Adrenal gland (tissue), 12 donors: ENCODE results near the gene GLB1L. TPM values are rescaled to one million over a fixed set of nuclear protein-coding genes. Genes with fewer than 3 reads are reported as not detected.

Source experiments
- DNase-seq, 7 donors: peaks; one replicate each; pipeline ENCODE4 v3.0.0-alpha.2; 2019 to 2020
- H3K27ac ChIP-seq, 5 donors: fragments of 200-600 bp; sonication (generic) in 4 of 5; 1 replicate in 3 of 5; 2 replicates in 2 of 5; pipeline versions ENCODE4 v1.5.1 to v1.8.0; 2016 to 2020; ENCODE audit warnings: mild to moderate bottlenecking in 1 of 5
- H3K27me3 ChIP-seq: fragments of 200-600 bp; 2 replicates; pipeline ENCODE4 v1.8.0; 2021
- H3K36me3 ChIP-seq, 2 donors: fragments of 200-600 bp; replicated peaks in 1 of 2; 1 replicate in 1 of 2; 2 replicates in 1 of 2; pipeline versions ENCODE4 v1.5.1 to v1.8.0; 2018 to 2022
- H3K4me1 ChIP-seq, 2 donors: fragments of 200-600 bp; replicated peaks in 1 of 2; 1 replicate in 1 of 2; 2 replicates in 1 of 2; pipeline versions ENCODE4 v1.5.1 to v1.8.0; 2018 to 2021
- H3K4me3 ChIP-seq, 4 donors: fragments of 200-600 bp; sonication (generic) in 3 of 4; one replicate each; pipeline ENCODE4 v1.5.1; 2016 to 2018
- H3K9me3 ChIP-seq, 3 donors: fragments of 200-600 bp; sonication (generic) in 1 of 3; replicated peaks in 1 of 3; 1 replicate in 2 of 3; 2 replicates in 1 of 3; pipeline versions ENCODE4 v1.5.1 to v1.8.0; 2016 to 2021
- POLR2A ChIP-seq, 2 donors: fragments of 450-650 bp; IDR thresholded peaks; one replicate each; pipeline ENCODE4 v1.6.1; 2017; ENCODE audit warnings: antibody characterized with exemption in 2 of 2, mild to moderate bottlenecking in 2 of 2, moderate library complexity in 1 of 2
- WGBS, 4 donors: extraction: QIAGEN DNeasy Blood & Tissue Kit in 2 of 4; methylation state at CpG; one replicate each; pipeline versions ENCODE4 v1.1.5 to v1.1.7; 2013 to 2017; 5-methylcytosine and 5-hydroxymethylcytosine counted together
- intact Hi-C, 2 donors: fragments of 100-400 bp; cut with DNase I; formaldehyde crosslinking; loops; one replicate each; pipeline versions ENCODE4 v1.14.1 to v1.15.0; 2022 to 2023
- polyA plus RNA-seq, 3 donors: library from polyadenylated mRNA; stranded (reverse); fragments of 200-250 nt in 2 of 3; fragments of 350-450 nt in 1 of 3; fragmentation: Illumina TruSeq in 1 of 3; extraction: RNeasy Lipid Tissue Mini Kit (QIAGEN cat#74804) in 1 of 3; gene quantifications; one replicate each; pipeline ENCODE4 v1.2.3, GENCODE V29; 2013 to 2014
- total RNA-seq, 9 donors: library from RNA; depleted of rRNA in 4 of 9; stranded (reverse); fragments of >200 nt in 4 of 9; fragments of 120-200 nt in 1 of 9; fragmentation: NEBNext Ultra II Directional in 1 of 9; extraction: Animal tissue kit (Norgen Biotek cat#: 25700) in 1 of 9; gene quantifications; one replicate each; pipeline versions ENCODE4 v1.1.0 to v1.2.4, GENCODE V29; 2013 to 2023
- TF ChIP-seq, protein P1 (sequence below), 6 experiments: fragments of 450-650 bp in 4 of 6; fragments of 200-600 bp in 2 of 6; sonication (generic) in 1 of 6; IDR thresholded peaks; 1 replicate in 5 of 6; 2 replicates in 1 of 6; pipeline versions ENCODE4 v1.5.1 to v1.8.0; 2016 to 2021; ENCODE audit warnings: antibody characterized with exemption in 6 of 6, mild to moderate bottlenecking in 2 of 6, moderate library complexity in 1 of 6
- donor health status: healthy with polysubstance abuse.
- donor health status: Bipolar disorder and iron deficiency.
- donor health status: DM: yes; HTN: yes; CAD: no.
- donor health status: DM: no; HTN: no; CAD: no.
- donor health status: DM: no; HTN: no; CAD: no.
- donor health status: DM: yes; HTN: yes; CAD: no.

Gene GLB1L
- total and polyA plus RNA-seq, 12 donors, result 6.3 to 25.0 (median 14.5) TPM

DNA sequence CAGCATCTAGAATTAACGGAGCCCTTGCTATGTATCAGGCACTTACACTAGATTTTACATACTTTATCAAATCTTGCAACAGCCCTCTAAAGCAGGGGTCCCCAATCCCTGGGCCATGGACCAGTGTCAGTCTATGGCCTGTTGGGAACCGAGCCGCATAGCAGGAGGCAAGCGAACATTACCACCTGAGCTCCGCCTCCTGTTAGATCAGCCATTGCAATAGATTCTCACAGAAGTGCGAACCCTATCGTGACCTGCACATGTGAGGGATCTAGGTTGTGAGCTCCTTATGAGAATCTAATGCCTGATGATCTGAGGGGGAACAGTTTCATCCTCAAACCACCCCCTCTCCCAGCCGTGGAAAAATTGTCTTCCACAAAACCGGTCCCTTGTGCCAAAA, 47.4 kb upstream of the GLB1L start:
- no peaks in the 10 kb centered on the region for H3K27me3 ChIP-seq
- TF ChIP-seq POLR2A (IDR thresholded peaks at IDR 0.05), result no peak
- TF ChIP-seq, protein P1, sequence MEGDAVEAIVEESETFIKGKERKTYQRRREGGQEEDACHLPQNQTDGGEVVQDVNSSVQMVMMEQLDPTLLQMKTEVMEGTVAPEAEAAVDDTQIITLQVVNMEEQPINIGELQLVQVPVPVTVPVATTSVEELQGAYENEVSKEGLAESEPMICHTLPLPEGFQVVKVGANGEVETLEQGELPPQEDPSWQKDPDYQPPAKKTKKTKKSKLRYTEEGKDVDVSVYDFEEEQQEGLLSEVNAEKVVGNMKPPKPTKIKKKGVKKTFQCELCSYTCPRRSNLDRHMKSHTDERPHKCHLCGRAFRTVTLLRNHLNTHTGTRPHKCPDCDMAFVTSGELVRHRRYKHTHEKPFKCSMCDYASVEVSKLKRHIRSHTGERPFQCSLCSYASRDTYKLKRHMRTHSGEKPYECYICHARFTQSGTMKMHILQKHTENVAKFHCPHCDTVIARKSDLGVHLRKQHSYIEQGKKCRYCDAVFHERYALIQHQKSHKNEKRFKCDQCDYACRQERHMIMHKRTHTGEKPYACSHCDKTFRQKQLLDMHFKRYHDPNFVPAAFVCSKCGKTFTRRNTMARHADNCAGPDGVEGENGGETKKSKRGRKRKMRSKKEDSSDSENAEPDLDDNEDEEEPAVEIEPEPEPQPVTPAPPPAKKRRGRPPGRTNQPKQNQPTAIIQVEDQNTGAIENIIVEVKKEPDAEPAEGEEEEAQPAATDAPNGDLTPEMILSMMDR (IDR thresholded peaks at IDR 0.05), result no peak
- H3K4me1 ChIP-seq, result peaks cover 0 to 13% of the 10 kb centered on the region in 2 donors
- no peak overlapping the region for H3K4me3 ChIP-seq
- intact Hi-C loops, result loop anchor here (10.0 kb wide), 1 partner anchor 48 kb away; the partner anchor contains the start of genes GLB1L (in 2 of the 2) and STK16 (in 2 of the 2)
- no peaks in the 10 kb centered on the region for H3K9me3 ChIP-seq
- no peak overlapping the region for H3K27ac ChIP-seq
- WGBS, 4 donors, result 83 to 91% (median 89%) methylated on average over 6 to 9 of the region's 9 CpGs
- DNase-seq, result peak in 3 of 7 donors; percentile 12 to 47 (median 20)
- H3K36me3 ChIP-seq, result no peaks in the 10 kb centered on the region

DNA sequence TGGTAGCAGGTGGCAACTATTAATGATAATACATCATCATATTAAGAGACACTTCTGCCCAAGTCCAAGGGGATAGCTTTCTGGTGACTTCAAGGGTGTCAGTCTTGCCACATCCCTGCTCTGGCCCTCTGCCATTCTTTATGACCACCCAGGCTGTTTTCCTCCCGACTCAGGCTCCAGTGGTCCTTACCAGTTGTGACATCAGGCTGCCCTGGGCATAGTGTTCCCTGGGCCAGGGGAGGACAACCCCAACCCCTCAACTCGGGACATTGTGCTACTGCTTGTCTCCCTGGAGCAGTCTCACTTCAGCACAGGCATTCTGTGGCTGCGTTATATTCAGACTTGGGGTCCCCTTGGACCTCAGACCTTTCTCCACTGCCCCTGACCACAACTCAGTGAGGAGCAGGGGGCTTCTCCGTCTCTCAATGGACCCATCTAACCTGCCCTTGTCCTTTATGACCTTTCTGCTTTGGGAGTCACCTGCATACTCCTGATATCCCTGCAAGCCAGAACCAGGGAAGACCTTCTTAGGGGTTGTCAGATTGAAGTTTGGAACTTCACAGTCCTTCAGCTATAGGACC, 46.8 kb upstream of the GLB1L start:
- TF ChIP-seq POLR2A (IDR thresholded peaks at IDR 0.05), result no peak
- TF ChIP-seq, protein P1 (IDR thresholded peaks at IDR 0.05), result no peak
- DNase-seq, result peak in 2 of 7 donors; percentile 15 to 47
- no peak overlapping the region for H3K4me3 ChIP-seq
- 62 to 75% (median 72%) methylated on average over 4 of the region's 4 CpGs for WGBS, 4 donors
- H3K9me3 ChIP-seq, result no peaks in the 10 kb centered on the region
- H3K36me3 ChIP-seq, result no peaks in the 10 kb centered on the region
- intact Hi-C loops, result loop anchor here (2.0 to 10.0 kb wide), 2 partner anchors 47 to 135 kb away; partner anchors contain the start of genes GLB1L (in 2 of the 2) and STK16 (in 2 of the 2)
- H3K27ac ChIP-seq, result no peak overlapping the region
- peaks cover 0 to 13% of the 10 kb centered on the region in 2 donors for H3K4me1 ChIP-seq
- H3K27me3 ChIP-seq, result no peaks in the 10 kb centered on the region

DNA sequence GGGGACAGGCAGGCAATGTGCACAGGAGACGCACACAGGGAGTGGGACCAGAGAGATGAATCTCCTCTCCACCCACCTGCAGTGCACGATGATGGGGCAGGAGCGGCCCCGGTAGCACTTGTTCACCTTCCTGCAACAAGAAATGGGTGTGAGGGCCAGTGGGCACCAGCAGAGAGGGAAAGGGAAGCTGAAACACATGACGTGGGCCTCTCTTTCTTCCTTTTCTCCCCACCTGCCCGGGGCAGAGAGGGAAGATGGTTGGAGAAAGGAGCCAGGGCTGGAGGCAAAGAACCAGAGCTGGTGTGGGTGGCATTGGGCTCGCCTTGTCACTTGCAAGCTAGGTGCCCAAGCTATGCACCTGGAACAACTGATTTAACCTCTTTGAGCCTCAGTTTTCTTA, 46.1 kb upstream of the GLB1L start:
- TF ChIP-seq, protein P1 (IDR thresholded peaks at IDR 0.05), result no peak
- no peak for TF ChIP-seq POLR2A (IDR thresholded peaks at IDR 0.05)
- Histone ChIP-seq H3K27ac (no peak overlapping the region), H3K36me3 (no peaks in the 10 kb centered on the region), H3K4me3 (no peak overlapping the region), H3K27me3 (no peaks in the 10 kb centered on the region), H3K4me1 (peaks cover 0 to 13% of the 10 kb centered on the region in 2 donors), H3K9me3 (no peaks in the 10 kb centered on the region)
- DNase-seq, result peak in 2 of 7 donors; percentile 18 to 36
- WGBS, 4 donors, result 81 to 90% (median 84%) methylated on average over 7 of the region's 7 CpGs
- intact Hi-C loops, result loop anchor here (2.0 to 10.0 kb wide), 2 partner anchors 47 to 135 kb away; partner anchors contain the start of genes GLB1L (in 2 of the 2) and STK16 (in 2 of the 2)

DNA sequence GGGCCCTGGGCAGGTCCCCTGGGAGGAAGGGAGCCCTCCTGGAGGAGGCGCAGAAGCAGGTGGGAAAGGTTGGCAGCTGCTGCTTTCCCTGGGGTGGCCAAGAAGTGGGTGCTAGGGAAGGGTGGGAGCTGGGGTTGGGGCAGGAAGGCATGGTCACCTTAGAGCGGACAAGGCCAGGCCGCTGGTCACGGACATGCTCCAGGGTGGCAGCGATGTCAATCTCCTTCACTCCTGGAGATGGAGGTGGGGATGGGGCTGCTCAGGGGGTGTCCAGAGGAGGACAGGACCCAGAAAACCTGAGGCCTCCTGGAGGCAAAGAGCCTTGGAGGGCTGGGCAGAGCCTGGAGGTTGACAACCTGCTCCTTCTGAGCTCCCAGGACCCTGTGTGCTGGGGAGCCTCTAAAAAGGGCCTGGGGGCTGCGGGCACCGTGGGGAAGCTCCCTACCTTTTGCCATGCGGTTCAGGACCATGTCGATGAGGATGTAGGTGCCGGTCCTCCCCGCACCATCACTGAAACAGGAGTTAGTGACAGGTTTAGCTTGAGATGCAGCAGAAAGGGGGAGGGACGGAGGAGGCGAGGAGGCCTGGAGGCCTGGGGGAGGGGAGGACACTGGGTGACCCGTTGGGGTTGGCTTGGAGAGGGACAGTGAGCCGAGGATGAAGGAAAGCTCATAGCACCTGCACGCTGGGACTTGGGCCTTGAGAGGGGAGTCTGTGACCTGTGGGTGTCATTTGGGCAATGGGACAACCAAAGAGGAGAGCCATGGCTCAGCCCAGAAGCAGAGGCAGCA, 45.3 kb upstream of the GLB1L start:
- 83 to 89% (median 87%) methylated on average over 15 to 16 of the region's 16 CpGs for WGBS, 4 donors
- H3K4me1 ChIP-seq, result peaks cover 0 to 15% of the 10 kb centered on the region in 2 donors
- H3K4me3 ChIP-seq, result no peak overlapping the region
- DNase-seq, result no peak
- H3K27ac ChIP-seq, result no peak overlapping the region
- no peaks in the 10 kb centered on the region for H3K27me3 ChIP-seq
- TF ChIP-seq POLR2A (IDR thresholded peaks at IDR 0.05), result no peak
- TF ChIP-seq, protein P1 (IDR thresholded peaks at IDR 0.05), result no peak
- H3K36me3 ChIP-seq, result peaks cover 0 to 3% of the 10 kb centered on the region in 2 donors
- intact Hi-C loops, result loop anchor here (2.0 to 10.0 kb wide), 2 partner anchors 46 to 134 kb away; partner anchors contain the start of genes GLB1L (in 2 of the 2) and STK16 (in 2 of the 2)
- H3K9me3 ChIP-seq, result no peaks in the 10 kb centered on the region
